IMR-90 (cell line): ENCODE results near the gene PLPP1. TPM values are rescaled to one million over a fixed set of nuclear protein-coding genes. Genes with fewer than 3 reads are reported as not detected.

ENCODE experiments used
- ATAC-seq: fragments of 200-7000 bp; cut with Tn5 transposase; 2 replicates; pipeline ENCODE4 v1.9.1; 2020; ENCODE audit warnings: low read depth, mild to moderate bottlenecking, moderate library complexity
- BruUV-seq: library from RNA; stranded (reverse); fragments of 400-500 nt; replicated peaks from 2 replicates; lab custom pipeline; 2021; lab: Mats Ljungman, UMichigan
- CTCF ChIA-PET: fragments of 300-600 bp; formaldehyde crosslinking; extraction: SDS; loops from one replicate; lab custom pipeline; 2021; ENCODE audit warnings: antibody characterized with exemption; lab: Yijun Ruan, JAX
- POLR2A ChIA-PET: fragments of 300-600 bp; sonication (Branson Sonifier 250); formaldehyde crosslinking; loops from one replicate; lab custom pipeline; 2022; ENCODE audit warnings: antibody characterized with exemption; ENCODE audit not compliant: unreplicated experiment; lab: Charles Lee
- DNase-seq: peaks from one replicate; pipeline ENCODE4 v3.0.0; 2013
- H2AFZ ChIP-seq: replicated peaks from 2 replicates; pipeline ENCODE3; 2013; ENCODE audit warnings: low read length, mild to moderate bottlenecking; ENCODE audit not compliant: poor library complexity
- H2AK5ac ChIP-seq: 2 replicates; pipeline ENCODE4 v1.6.1; 2013; ENCODE audit warnings: low read depth, low read length, inconsistent platforms
- H2AK9ac ChIP-seq: replicated peaks from 2 replicates; pipeline ENCODE3; 2013; ENCODE audit warnings: mild to moderate bottlenecking, low read depth, low read length, moderate library complexity; ENCODE audit not compliant: poor library complexity
- H2BK120ac ChIP-seq: 2 replicates; pipeline ENCODE4 v1.6.1; 2013; ENCODE audit warnings: low read depth, low read length, inconsistent platforms
- H2BK15ac ChIP-seq: 3 replicates; pipeline ENCODE4 v1.6.1; 2013; ENCODE audit warnings: low read depth, low read length, inconsistent platforms
- H2BK20ac ChIP-seq: 2 replicates; pipeline ENCODE4 v1.6.1; 2013; ENCODE audit warnings: low read depth, mild to moderate bottlenecking, inconsistent platforms, low read length, moderate library complexity
- H2BK5ac ChIP-seq: 2 replicates; pipeline ENCODE4 v1.6.1; 2013; ENCODE audit warnings: mild to moderate bottlenecking, low read depth, low read length, inconsistent platforms; ENCODE audit not compliant: poor library complexity, severe bottlenecking
- H3K14ac ChIP-seq: replicated peaks from 2 replicates; pipeline ENCODE4 v1.6.1; 2013; ENCODE audit warnings: low read depth, low read length, inconsistent platforms
- H3K18ac ChIP-seq: 2 replicates; pipeline ENCODE4 v1.6.1; 2013; ENCODE audit warnings: low read depth, low read length, control low read depth
- H3K23ac ChIP-seq: 2 replicates; pipeline ENCODE4 v1.6.1; 2013; ENCODE audit warnings: low read depth, low read length, inconsistent platforms
- H3K27ac ChIP-seq: 2 replicates; pipeline ENCODE4 v1.5.1; 2013; ENCODE audit warnings: mild to moderate bottlenecking, control low read depth, low read length; ENCODE audit not compliant: insufficient read depth
- H3K27me3 ChIP-seq: 2 replicates; pipeline ENCODE4 v1.6.1; 2013; ENCODE audit warnings: low read length; ENCODE audit not compliant: control insufficient read depth, insufficient read depth
- H3K36me3 ChIP-seq: 2 replicates; pipeline ENCODE4 v1.6.1; 2013; ENCODE audit warnings: low read length, mixed read lengths; ENCODE audit not compliant: control insufficient read depth, insufficient read depth
- H3K4ac ChIP-seq: 2 replicates; pipeline ENCODE4 v1.6.1; 2013; ENCODE audit warnings: low read depth, low read length, inconsistent platforms
- H3K4me1 ChIP-seq: 2 replicates; pipeline ENCODE4 v1.6.1; 2013; ENCODE audit warnings: low read length, mixed read lengths; ENCODE audit not compliant: control insufficient read depth, insufficient read depth
- H3K4me2 ChIP-seq: 2 replicates; pipeline ENCODE4 v1.6.1; 2013; ENCODE audit warnings: low read depth, mild to moderate bottlenecking, control low read depth, low read length, moderate library complexity
- H3K4me3 ChIP-seq: 2 replicates; pipeline ENCODE4 v1.5.1; 2013; ENCODE audit warnings: low read depth, mild to moderate bottlenecking, control low read depth, low read length, moderate library complexity; ENCODE audit not compliant: insufficient read depth
- H3K56ac ChIP-seq: 2 replicates; pipeline ENCODE4 v1.6.1; 2013; ENCODE audit warnings: low read length, inconsistent platforms; ENCODE audit not compliant: insufficient read depth; ENCODE audit errors: extremely low read depth
- H3K79me1 ChIP-seq, 2 experiments: 2 replicates each; pipeline ENCODE4 v1.6.1; 2013; ENCODE audit warnings: low read length in 2 of 2, inconsistent platforms in 1 of 2, low read depth in 1 of 2
- H3K9ac ChIP-seq: 2 replicates; pipeline ENCODE4 v1.6.1; 2013; ENCODE audit warnings: low read depth, low read length, control low read depth
- H3K9me1 ChIP-seq: 2 replicates; pipeline ENCODE4 v1.6.1; 2013; ENCODE audit warnings: low read length, inconsistent platforms; ENCODE audit not compliant: insufficient read depth
- H3K9me3 ChIP-seq: 2 replicates; pipeline ENCODE4 v1.6.1; 2013; ENCODE audit warnings: low read length; ENCODE audit not compliant: control insufficient read depth, insufficient read depth
- H4K20me1 ChIP-seq: 2 replicates; pipeline ENCODE4 v1.6.1; 2013; ENCODE audit warnings: low read length, inconsistent platforms; ENCODE audit not compliant: insufficient read depth
- H4K5ac ChIP-seq: 2 replicates; pipeline ENCODE4 v1.6.1; 2013; ENCODE audit warnings: mild to moderate bottlenecking, low read depth, low read length, control low read depth
- H4K8ac ChIP-seq, 2 experiments: 2 replicates each; pipeline ENCODE4 v1.6.1; 2013; ENCODE audit warnings: low read depth in 2 of 2, low read length in 2 of 2, control low read depth in 1 of 2, inconsistent platforms in 1 of 2
- H4K91ac ChIP-seq: 2 replicates; pipeline ENCODE4 v1.6.1; 2013; ENCODE audit warnings: low read depth, low read length, inconsistent platforms; ENCODE audit not compliant: insufficient read depth
- CEBPB ChIP-seq: IDR thresholded peaks from 2 replicates; pipeline ENCODE4 v1.6.1; 2012; ENCODE audit warnings: low read depth, low read length, improper control_type of control experiment
- ELK1 ChIP-seq: fragments of 150-350 bp; IDR thresholded peaks from 2 replicates; pipeline ENCODE4 v1.6.1; 2016; ENCODE audit warnings: low read depth, mild to moderate bottlenecking, low read length, moderate library complexity, borderline replicate concordance
- MAFK ChIP-seq: IDR thresholded peaks from 2 replicates; pipeline ENCODE4 v1.6.1; 2012; ENCODE audit warnings: low read depth, low read length, improper control_type of control experiment
- POLR2A ChIP-seq: IDR thresholded peaks from 2 replicates; pipeline ENCODE4 v1.6.1; 2012; ENCODE audit warnings: mild to moderate bottlenecking, low read depth, low read length
- USF2 ChIP-seq: fragments of 150-350 bp; IDR thresholded peaks from 2 replicates; pipeline ENCODE4 v1.6.1; 2017; ENCODE audit warnings: mild to moderate bottlenecking, antibody characterized with exemption, low read length, low read depth
- WGBS, 2 experiments: methylation state at CpG; one replicate each; pipeline versions ENCODE4 v1.1.5 to v1.1.7; 2013; ENCODE audit warnings: missing lambda C conversion rate in 2 of 2; ENCODE audit not compliant: insufficient read length in 1 of 2; ENCODE audit errors: extremely low coverage in 2 of 2; 5-methylcytosine and 5-hydroxymethylcytosine counted together
- dilution Hi-C: fragments of 300-500 bp; cut with HindIII; formaldehyde crosslinking; loops from one replicate; pipeline ENCODE4 v1.14.3; 2018; ENCODE audit warnings: low sequenced_read_pairs; ENCODE audit not compliant: unreplicated experiment
- in situ Hi-C: fragments of 300-500 bp; cut with MboI; formaldehyde crosslinking; loops from 3 replicates; pipeline ENCODE4 v1.14.3; 2019; ENCODE audit warnings: low sequenced_read_pairs, inconsistent platforms, mixed read lengths
- intact Hi-C: fragments of 100-400 bp; cut with micrococcal nuclease; formaldehyde crosslinking; loops from 2 replicates; pipeline ENCODE4 v1.10.0; 2022
- polyA plus RNA-seq, 3 experiments: library from polyadenylated mRNA; depleted of rRNA; stranded (reverse); fragments of >200 nt; gene quantifications; 2 replicates each; pipeline ENCODE4 v1.2.3, GENCODE V29; 2012; ENCODE audit warnings: low replicate concordance in 1 of 3
- total RNA-seq: library from RNA; depleted of rRNA; stranded (reverse); fragments of >200 nt; gene quantifications from 2 replicates; pipeline ENCODE4 v1.2.3, GENCODE V29; 2012

PLPP1 gene
- total and polyA plus RNA-seq, 2 of the 4 experiments (the other 2 are of a cell fraction), result 19.2 to 21.3 TPM

- Histone ChIP-seq H3K9ac (no peak overlapping the region), H3K56ac (no peak overlapping the region), H3K79me1 (peaks cover 2 to 3% of the 10 kb centered on the region in 2 experiments; a peak in 1 of 4 replicates), H3K4me1 (peaks cover 2% of the 10 kb centered on the region; the same call in 1 of the 2 replicates), H2BK15ac (no peak overlapping the region), H2AFZ (no peak overlapping the region), H2AK9ac (no peak overlapping the region), H3K18ac (no peak overlapping the region), H4K20me1 (no peaks in the 10 kb centered on the region), H4K5ac (no peak overlapping the region), H3K27ac (no peak overlapping the region), H3K4me2 (no peak overlapping the region), H2BK20ac (no peak overlapping the region), H3K9me3 (no peaks in the 10 kb centered on the region), H4K8ac (no peak overlapping the region), H3K27me3 (no peaks in the 10 kb centered on the region), H3K23ac (no peak overlapping the region), H2BK120ac (no peak overlapping the region), H3K4me3 (no peak overlapping the region), H3K36me3 (peaks cover 6% of the 10 kb centered on the region), H3K4ac (no peak overlapping the region), H4K91ac (no peak overlapping the region), H3K9me1 (no peaks in the 10 kb centered on the region), H2AK5ac (no peak overlapping the region), H3K14ac (no peak overlapping the region), H2BK5ac (no peak overlapping the region)
- no peak for TF ChIP-seq ELK1
- no peak for TF ChIP-seq MAFK
- TF ChIP-seq USF2, result no peak
- no peak for TF ChIP-seq POLR2A
- TF ChIP-seq CEBPB, result no peak
- no TSS peak for BruUV-seq
- ChIA-PET POLR2A (no interaction called here), CTCF (no interaction called here)
- dilution Hi-C loops, result no loop called here
- ATAC-seq (no peak), DNase-seq (no peak)
- intact Hi-C loops, result no loop called here
- in situ Hi-C loops, result loop anchor here (5.0 kb wide), 1 partner anchor 270 kb away; no protein-coding TSS in a partner anchor
- WGBS, 2 experiments, result no CpG with 5 or more reads among the region's 1 CpG
These were observed 122.9 kb downstream of the PLPP1 start for GRCh38 chr5:55411876-55412275.
